NCI-H128 (cell line): Measurements from ENCODE around the gene THUMPD1.
"Not testable (repeated sequence)": the region's sequence is repeated elsewhere in the genome, so short reads cannot be mapped to it uniquely, and the experiment has no call there.

Source experiments
- DNase-seq: peaks from one replicate; lab custom pipeline; 2025; ENCODE audit not compliant: unreplicated experiment; lab: John Stamatoyannopoulos, UW

Gene THUMPD1

GRCh38 chr16:20696618-20697017 is 45.0 kb downstream of the THUMPD1 start:
- no peak for DNase-seq

GRCh38 chr16:20695024-20695423 is 46.6 kb downstream of the THUMPD1 start:
- DNase-seq: no peak

- DNase-seq: not testable (repeated sequence)
Measured at GRCh38 chr16:20694096-20694495, 47.5 kb downstream of the THUMPD1 start.

- DNase-seq: no peak
Measured at GRCh38 chr16:20689668-20690067, 52.0 kb downstream of the THUMPD1 start.

- DNase-seq: no peak
Measured at GRCh38 chr16:20683812-20684211, 57.8 kb downstream of the THUMPD1 start.
